Endothelial cell (in vitro differentiated cells): ENCODE data around the gene ZNF655. TPM values are rescaled to one million over a fixed set of nuclear protein-coding genes. Genes with fewer than 3 reads are reported as not detected.

Experiments
- DNase-seq: peaks from one replicate; pipeline ENCODE4 v3.0.0; 2021; ENCODE audit warnings: low spot score
- H3K27ac Mint-ChIP-seq: one replicate; pipeline ENCODE4 v1.8.0; 2021; ENCODE audit warnings: mixed read lengths, inconsistent platforms; ENCODE audit not compliant: unreplicated experiment
- H3K27me3 Mint-ChIP-seq: one replicate; pipeline ENCODE4 v1.8.0; 2021; ENCODE audit warnings: mild to moderate bottlenecking, moderate library complexity, mixed read lengths, inconsistent platforms; ENCODE audit not compliant: unreplicated experiment
- H3K36me3 Mint-ChIP-seq: one replicate; pipeline ENCODE4 v1.8.0; 2021; ENCODE audit warnings: mild to moderate bottlenecking, low read depth, mixed read lengths, inconsistent platforms; ENCODE audit not compliant: unreplicated experiment
- H3K4me1 Mint-ChIP-seq: one replicate; pipeline ENCODE4 v1.8.0; 2021; ENCODE audit warnings: mild to moderate bottlenecking, mixed read lengths, inconsistent platforms; ENCODE audit not compliant: unreplicated experiment
- H3K4me3 Mint-ChIP-seq: one replicate; pipeline ENCODE4 v1.8.0; 2021; ENCODE audit warnings: mild to moderate bottlenecking, mixed read lengths, inconsistent platforms; ENCODE audit not compliant: unreplicated experiment
- H3K9me3 Mint-ChIP-seq: one replicate; pipeline ENCODE4 v1.8.0; 2021; ENCODE audit warnings: mixed read lengths, inconsistent platforms; ENCODE audit not compliant: unreplicated experiment
- total RNA-seq: library from RNA; stranded (reverse); fragmentation: NEBNext Ultra II Directional; extraction: Animal tissue kit (Norgen Biotek cat#: 25700); gene quantifications from one replicate; pipeline ENCODE4 v1.2.1, GENCODE V29; 2021; ENCODE audit not compliant: unreplicated experiment
- TF ChIP-seq, protein P1 (sequence below): fragments of 200-600 bp; sonication (generic); IDR thresholded peaks from one replicate; pipeline ENCODE4 v1.5.0; 2021; ENCODE audit warnings: antibody characterized with exemption; ENCODE audit not compliant: unreplicated experiment

ZNF655 gene
- total RNA-seq, 1 donor from 2014 or later = 36.3 TPM

DNA sequence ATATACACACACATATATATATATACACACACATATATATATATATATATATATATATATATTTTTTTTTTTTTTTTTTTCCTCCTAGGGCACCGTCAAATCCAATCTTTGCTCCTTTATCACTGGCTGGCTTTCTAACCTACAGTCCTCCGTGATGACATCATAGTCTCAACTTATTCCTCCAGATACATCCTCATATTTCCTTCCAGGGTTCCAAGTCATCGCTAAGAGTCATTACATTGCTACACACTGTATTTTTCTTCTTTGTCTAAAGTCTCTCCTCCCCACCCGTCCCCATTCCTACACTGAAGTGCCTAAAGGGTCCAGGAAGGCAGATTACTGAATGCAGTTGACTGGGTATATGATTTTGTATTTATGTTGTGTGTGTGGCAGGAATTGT lies 5.4 kb upstream of the ZNF655 start:
- H3K4me3 Mint-ChIP-seq = no peak overlapping the region
- H3K9me3 Mint-ChIP-seq = no peaks in the 10 kb centered on the region
- H3K36me3 Mint-ChIP-seq = peaks cover 11% of the 10 kb centered on the region
- peaks cover 3% of the 10 kb centered on the region for H3K27me3 Mint-ChIP-seq
- TF ChIP-seq, protein P1, sequence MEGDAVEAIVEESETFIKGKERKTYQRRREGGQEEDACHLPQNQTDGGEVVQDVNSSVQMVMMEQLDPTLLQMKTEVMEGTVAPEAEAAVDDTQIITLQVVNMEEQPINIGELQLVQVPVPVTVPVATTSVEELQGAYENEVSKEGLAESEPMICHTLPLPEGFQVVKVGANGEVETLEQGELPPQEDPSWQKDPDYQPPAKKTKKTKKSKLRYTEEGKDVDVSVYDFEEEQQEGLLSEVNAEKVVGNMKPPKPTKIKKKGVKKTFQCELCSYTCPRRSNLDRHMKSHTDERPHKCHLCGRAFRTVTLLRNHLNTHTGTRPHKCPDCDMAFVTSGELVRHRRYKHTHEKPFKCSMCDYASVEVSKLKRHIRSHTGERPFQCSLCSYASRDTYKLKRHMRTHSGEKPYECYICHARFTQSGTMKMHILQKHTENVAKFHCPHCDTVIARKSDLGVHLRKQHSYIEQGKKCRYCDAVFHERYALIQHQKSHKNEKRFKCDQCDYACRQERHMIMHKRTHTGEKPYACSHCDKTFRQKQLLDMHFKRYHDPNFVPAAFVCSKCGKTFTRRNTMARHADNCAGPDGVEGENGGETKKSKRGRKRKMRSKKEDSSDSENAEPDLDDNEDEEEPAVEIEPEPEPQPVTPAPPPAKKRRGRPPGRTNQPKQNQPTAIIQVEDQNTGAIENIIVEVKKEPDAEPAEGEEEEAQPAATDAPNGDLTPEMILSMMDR = no peak
- H3K27ac Mint-ChIP-seq = peak overlapping the region; percentile 77
- peaks cover 18% of the 10 kb centered on the region for H3K4me1 Mint-ChIP-seq
- DNase-seq = no peak

DNA sequence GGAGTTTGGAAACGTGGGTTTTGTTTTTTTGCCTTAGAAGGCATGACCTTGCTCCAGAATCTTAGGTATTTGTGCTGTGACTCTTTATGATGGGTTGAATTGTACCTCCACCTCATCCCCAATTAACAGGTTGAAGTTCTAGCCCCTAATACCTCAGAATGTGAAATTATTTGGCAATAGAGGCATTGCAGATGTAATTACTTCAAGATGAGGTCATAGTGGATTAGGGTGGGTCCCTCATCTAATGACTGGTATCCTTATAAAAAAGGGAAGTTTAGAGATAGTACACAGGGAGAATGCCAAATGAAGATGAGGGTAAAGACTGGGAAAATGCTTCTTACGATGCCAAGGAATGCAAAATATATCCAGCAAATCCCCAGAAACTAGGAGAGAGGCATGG lies 3.5 kb upstream of the ZNF655 start:
- TF ChIP-seq, protein P1 = no peak
- H3K4me1 Mint-ChIP-seq = peaks cover 20% of the 10 kb centered on the region
- H3K9me3 Mint-ChIP-seq = no peaks in the 10 kb centered on the region
- no peaks in the 10 kb centered on the region for H3K36me3 Mint-ChIP-seq
- DNase-seq = no peak
- peak overlapping the region; percentile 32 for H3K4me3 Mint-ChIP-seq
- H3K27me3 Mint-ChIP-seq = peaks cover 3% of the 10 kb centered on the region
- H3K27ac Mint-ChIP-seq = no peak overlapping the region

DNA sequence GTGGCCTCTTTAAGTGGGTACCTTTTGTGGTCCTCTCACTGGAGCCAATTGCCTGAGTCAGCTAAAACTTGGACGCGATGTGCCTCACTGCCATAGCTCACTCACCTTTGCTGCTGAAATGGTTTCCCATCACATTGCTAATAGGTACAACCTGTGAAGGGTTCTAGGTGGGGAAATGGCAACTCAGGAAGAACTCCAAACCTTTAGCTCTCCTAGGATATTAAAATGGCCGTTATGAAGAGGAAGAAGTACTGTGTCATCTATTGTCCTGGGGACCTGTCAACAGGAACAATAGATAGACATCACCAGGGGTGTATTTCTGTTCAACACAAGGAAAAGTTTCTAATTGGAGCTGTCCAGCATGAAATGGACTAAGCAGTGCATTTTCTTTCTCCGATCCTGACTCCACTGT lies 1.2 kb upstream of the ZNF655 start:
- peak overlapping the region; percentile 97 for H3K4me3 Mint-ChIP-seq
- H3K9me3 Mint-ChIP-seq = no peaks in the 10 kb centered on the region
- peaks cover 25% of the 10 kb centered on the region for H3K4me1 Mint-ChIP-seq
- peaks cover 6% of the 10 kb centered on the region for H3K27me3 Mint-ChIP-seq
- peak overlapping the region; percentile 83 for H3K27ac Mint-ChIP-seq
- no peak for DNase-seq
- H3K36me3 Mint-ChIP-seq = peaks cover 13% of the 10 kb centered on the region
- TF ChIP-seq, protein P1 = no peak

GRCh38 chr7:99557940-99558305 lies 519 bp upstream of the ZNF655 start:
- peaks cover 24% of the 10 kb centered on the region for H3K4me1 Mint-ChIP-seq
- TF ChIP-seq, protein P1 = no peak
- DNase-seq = no peak
- H3K36me3 Mint-ChIP-seq = peaks cover 20% of the 10 kb centered on the region
- peak overlapping the region; percentile 97 for H3K4me3 Mint-ChIP-seq
- H3K27me3 Mint-ChIP-seq = peaks cover 6% of the 10 kb centered on the region
- no peaks in the 10 kb centered on the region for H3K9me3 Mint-ChIP-seq
- H3K27ac Mint-ChIP-seq = peak overlapping the region; percentile 96

- H3K9me3 Mint-ChIP-seq = no peaks in the 10 kb centered on the region
- no peak for DNase-seq
Measured at GRCh38 chr7:99559175-99559915, 903 bp downstream of the ZNF655 start.

More at GRCh38 chr7:99559175-99559915, 903 bp downstream of the ZNF655 start:
- H3K27ac Mint-ChIP-seq = peak overlapping the region; percentile 93
- TF ChIP-seq, protein P1 = no peak
- peaks cover 30% of the 10 kb centered on the region for H3K36me3 Mint-ChIP-seq
- H3K27me3 Mint-ChIP-seq = peaks cover 3% of the 10 kb centered on the region
- peak overlapping the region; percentile 97 for H3K4me3 Mint-ChIP-seq
- peaks cover 22% of the 10 kb centered on the region for H3K4me1 Mint-ChIP-seq
